Measurements from ENCODE around the gene COMT. TPM values are rescaled to one million over a fixed set of nuclear protein-coding genes. Genes with fewer than 3 reads are reported as not detected.

The COMT gene
- total and polyA plus RNA-seq, 4 experiments from 2014 or later = 36.8 to 93.9 (median 66.1) TPM

GRCh38 chr22:19897726-19898125 lies 43.8 kb upstream of the COMT start:
- no peak overlapping the region for H3K27ac Mint-ChIP-seq
- POLR2A ChIA-PET (ENCODE audit: partially characterized antibody) = interaction anchor here (1.8 to 2.6 kb wide), 2 partner anchors 11 to 42 kb away, joined by 6 to 8 read pairs; no protein-coding TSS in a partner anchor
- Histone ChIP-seq H3K36me3 (ENCODE audit: insufficient read depth, low read length) (no peaks in the 10 kb centered on the region), H3K4me3 (ENCODE audit: low read length in 2 of 2) (no peak overlapping the region), H3K9me3 (ENCODE audit: control insufficient read depth in 1 of 2, low read length in 2 of 2) (no peaks in the 10 kb centered on the region), H3K27me3 (ENCODE audit: insufficient read depth, low read length) (no peaks in the 10 kb centered on the region), H3K4me1 (ENCODE audit: insufficient read depth, low read length) (peaks cover 28% of the 10 kb centered on the region), H3K27ac (ENCODE audit: low read depth, low read length) (no peak overlapping the region)
- no peaks in the 10 kb centered on the region for H3K27me3 Mint-ChIP-seq
- H3K4me1 Mint-ChIP-seq = peaks cover 9 to 44% (median 14%) of the 10 kb centered on the region in 4 donors
- H3K9me3 Mint-ChIP-seq = no peaks in the 10 kb centered on the region
- DNase-seq = no peak
- no peak overlapping the region for H3K4me3 Mint-ChIP-seq
- intact Hi-C loops (cut with micrococcal nuclease) = no loop called here
- H3K36me3 Mint-ChIP-seq = peaks cover 10 to 11% of the 10 kb centered on the region in 2 donors
- CTCF ChIA-PET (ENCODE audit: partially characterized antibody) = interaction anchor here (1.0 to 2.5 kb wide), 6 partner anchors 13 to 167 kb away, joined by 5 to 11 read pairs (median 6); no protein-coding TSS in a partner anchor

- H3K9me3 Mint-ChIP-seq = no peaks in the 10 kb centered on the region
- Histone ChIP-seq H3K27me3 (ENCODE audit: insufficient read depth, low read length) (no peaks in the 10 kb centered on the region), H3K36me3 (ENCODE audit: insufficient read depth, low read length) (no peaks in the 10 kb centered on the region), H3K27ac (ENCODE audit: low read depth, low read length) (no peak overlapping the region), H3K4me1 (ENCODE audit: insufficient read depth, low read length) (peaks cover 24% of the 10 kb centered on the region), H3K4me3 (ENCODE audit: low read length in 2 of 2) (no peak overlapping the region), H3K9me3 (ENCODE audit: control insufficient read depth in 1 of 2, low read length in 2 of 2) (no peaks in the 10 kb centered on the region)
- POLR2A ChIA-PET (ENCODE audit: partially characterized antibody) = interaction anchor here (2.6 kb wide), 1 partner anchor 43 kb away, joined by 8 read pairs; no protein-coding TSS in a partner anchor
- H3K36me3 Mint-ChIP-seq = peaks cover 10 to 11% of the 10 kb centered on the region in 2 donors
- no peaks in the 10 kb centered on the region for H3K27me3 Mint-ChIP-seq
- intact Hi-C loops (cut with micrococcal nuclease) = no loop called here
- no peak overlapping the region for H3K4me3 Mint-ChIP-seq
- no peak overlapping the region for H3K27ac Mint-ChIP-seq
- DNase-seq = no peak
- CTCF ChIA-PET (ENCODE audit: partially characterized antibody) = interaction anchor here (1.0 to 2.5 kb wide), 3 partner anchors 13 to 168 kb away, joined by 3 to 11 read pairs (median 6); no protein-coding TSS in a partner anchor
- H3K4me1 Mint-ChIP-seq = peaks cover 8 to 40% (median 10%) of the 10 kb centered on the region in 4 donors
These were observed 43.4 kb upstream of the COMT start for GRCh38 chr22:19898145-19898544.

DNA sequence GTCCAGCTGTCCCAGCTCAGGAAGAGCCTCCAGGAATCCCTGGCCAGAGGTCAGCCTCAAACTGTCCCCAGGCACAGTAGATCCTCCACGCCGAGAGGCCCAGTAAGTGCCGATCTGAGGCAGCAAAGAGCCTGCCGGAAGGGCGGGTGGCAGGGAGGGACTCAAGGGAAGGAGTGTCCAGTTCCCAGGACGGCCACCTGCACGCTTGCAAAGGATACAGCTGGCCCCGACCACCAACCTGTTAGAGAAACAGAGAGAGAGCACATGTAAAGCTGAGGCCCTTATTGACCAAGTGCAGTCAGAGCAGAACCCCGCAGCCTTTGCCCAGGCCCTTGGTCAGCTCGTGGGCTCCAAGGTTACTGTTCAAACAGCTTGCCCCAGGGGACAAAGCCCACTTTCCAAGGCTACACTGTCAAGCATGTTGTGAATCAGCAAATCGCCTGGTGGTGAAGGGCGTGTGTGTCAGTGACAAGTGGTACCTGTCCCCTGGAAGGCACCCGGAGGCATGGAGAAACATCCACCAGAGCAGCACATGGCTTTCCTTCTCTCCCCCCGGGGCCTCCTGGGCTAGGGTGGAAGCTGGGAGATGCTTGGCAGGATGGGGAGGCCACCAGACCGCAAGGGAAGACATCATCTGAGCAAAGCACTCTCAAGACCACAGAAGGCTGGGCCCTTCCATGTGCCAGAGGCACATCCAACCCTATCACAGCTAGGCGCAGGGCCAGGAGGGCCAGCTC lies 42.6 kb upstream of the COMT start:
- Mint-ChIP-seq H3K4me1 (peaks cover 3 to 32% (median 6%) of the 10 kb centered on the region in 4 donors), H3K36me3 (peaks cover 9 to 10% of the 10 kb centered on the region in 2 donors), H3K4me3 (no peak overlapping the region), H3K9me3 (no peaks in the 10 kb centered on the region), H3K27me3 (no peaks in the 10 kb centered on the region), H3K27ac (peak overlapping the region in 3 of 7 donors; percentile 17 to 64 (median 52))
- no peak for DNase-seq
- Histone ChIP-seq H3K4me1 (ENCODE audit: insufficient read depth, low read length) (peaks cover 15% of the 10 kb centered on the region), H3K36me3 (ENCODE audit: insufficient read depth, low read length) (no peaks in the 10 kb centered on the region), H3K27ac (ENCODE audit: low read depth, low read length) (no peak overlapping the region), H3K4me3 (ENCODE audit: low read length in 2 of 2) (no peak overlapping the region), H3K9me3 (ENCODE audit: control insufficient read depth in 1 of 2, low read length in 2 of 2) (no peaks in the 10 kb centered on the region), H3K27me3 (ENCODE audit: insufficient read depth, low read length) (no peaks in the 10 kb centered on the region)
- intact Hi-C loops (cut with micrococcal nuclease) = no loop called here
- ChIA-PET POLR2A (ENCODE audit: partially characterized antibody) (no interaction called here), CTCF (ENCODE audit: partially characterized antibody) (interaction anchor here (1.0 to 1.3 kb wide), 2 partner anchors 49 to 169 kb away, joined by 3 to 6 read pairs; no protein-coding TSS in a partner anchor)

DNA sequence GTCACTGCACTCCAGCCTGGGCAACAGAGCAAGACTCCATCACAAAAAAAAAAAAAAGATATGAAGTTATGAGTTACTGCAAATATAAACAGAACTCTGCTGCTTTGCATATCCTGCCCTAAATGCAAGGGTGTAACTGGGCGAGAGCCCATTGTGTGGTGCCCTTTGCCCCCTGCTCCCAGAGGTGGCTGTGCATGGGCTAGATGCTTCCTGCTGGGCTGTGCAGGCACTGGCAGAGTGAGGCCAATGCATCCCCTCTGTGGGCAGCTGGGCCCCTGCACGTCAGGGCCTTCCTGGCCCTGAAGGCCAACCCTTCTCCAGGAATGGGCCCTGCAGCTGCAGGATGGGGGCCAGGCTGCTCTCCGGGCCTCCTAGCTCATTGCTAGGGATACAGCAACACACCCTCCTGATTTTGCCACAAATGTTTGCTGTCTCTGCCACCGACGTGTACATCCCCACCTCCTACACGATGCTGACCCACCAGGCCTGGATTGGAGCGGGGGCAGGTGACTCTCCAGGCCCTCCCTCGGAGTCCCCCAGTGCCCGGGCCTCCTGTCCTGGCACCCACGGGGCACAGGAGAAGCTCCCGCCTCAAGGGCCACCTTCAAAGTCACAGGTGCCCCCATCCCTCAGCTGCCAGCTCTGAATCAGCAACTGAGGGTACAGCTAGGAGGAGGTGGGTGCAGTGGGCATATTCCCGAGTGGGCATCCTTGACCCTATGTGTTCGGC lies 40.7 kb upstream of the COMT start:
- Histone ChIP-seq H3K9me3 (ENCODE audit: control insufficient read depth in 1 of 2, low read length in 2 of 2) (no peaks in the 10 kb centered on the region), H3K36me3 (ENCODE audit: insufficient read depth, low read length) (no peaks in the 10 kb centered on the region), H3K27ac (ENCODE audit: low read depth, low read length) (no peak overlapping the region), H3K4me1 (ENCODE audit: insufficient read depth, low read length) (peaks cover 7% of the 10 kb centered on the region), H3K4me3 (ENCODE audit: low read length in 2 of 2) (no peak overlapping the region), H3K27me3 (ENCODE audit: insufficient read depth, low read length) (no peaks in the 10 kb centered on the region)
- H3K36me3 Mint-ChIP-seq = peaks cover 7 to 9% of the 10 kb centered on the region in 2 donors
- peaks cover 0 to 14% (median 1%) of the 10 kb centered on the region in 4 donors for H3K4me1 Mint-ChIP-seq
- no peaks in the 10 kb centered on the region for H3K9me3 Mint-ChIP-seq
- no peak overlapping the region for H3K4me3 Mint-ChIP-seq
- ChIA-PET POLR2A (ENCODE audit: partially characterized antibody) (interaction anchor here (2.9 kb wide), 1 partner anchor 9 kb away, joined by 13 read pairs; no protein-coding TSS in a partner anchor), CTCF (ENCODE audit: partially characterized antibody) (interaction anchor here (6.5 kb wide), 1 partner anchor 170 kb away, joined by 34 read pairs; no protein-coding TSS in a partner anchor)
- H3K27me3 Mint-ChIP-seq = no peaks in the 10 kb centered on the region
- DNase-seq = no peak
- no peak overlapping the region for H3K27ac Mint-ChIP-seq
- intact Hi-C loops (cut with micrococcal nuclease) = no loop called here

GRCh38 chr22:19901577-19902244 lies 39.9 kb upstream of the COMT start:
- ChIA-PET POLR2A (ENCODE audit: partially characterized antibody) (interaction anchor here (2.9 kb wide), 1 partner anchor 10 kb away, joined by 13 read pairs; no protein-coding TSS in a partner anchor), CTCF (ENCODE audit: partially characterized antibody) (interaction anchor here (6.5 kb wide), 1 partner anchor 171 kb away, joined by 34 read pairs; no protein-coding TSS in a partner anchor)
- Histone ChIP-seq H3K36me3 (ENCODE audit: insufficient read depth, low read length) (no peaks in the 10 kb centered on the region), H3K27me3 (ENCODE audit: insufficient read depth, low read length) (no peaks in the 10 kb centered on the region), H3K27ac (ENCODE audit: low read depth, low read length) (no peak overlapping the region), H3K9me3 (ENCODE audit: control insufficient read depth in 1 of 2, low read length in 2 of 2) (no peaks in the 10 kb centered on the region), H3K4me1 (ENCODE audit: insufficient read depth, low read length) (peaks cover 1% of the 10 kb centered on the region), H3K4me3 (ENCODE audit: low read length in 2 of 2) (no peak overlapping the region)
- no peak overlapping the region for H3K27ac Mint-ChIP-seq
- no peaks in the 10 kb centered on the region for H3K27me3 Mint-ChIP-seq
- H3K9me3 Mint-ChIP-seq = no peaks in the 10 kb centered on the region
- intact Hi-C loops (cut with micrococcal nuclease) = no loop called here
- DNase-seq = no peak
- no peak overlapping the region for H3K4me3 Mint-ChIP-seq
- H3K4me1 Mint-ChIP-seq = peaks cover 0 to 8% (median 1%) of the 10 kb centered on the region in 4 donors
- H3K36me3 Mint-ChIP-seq = peaks cover 10 to 14% of the 10 kb centered on the region in 2 donors

DNA sequence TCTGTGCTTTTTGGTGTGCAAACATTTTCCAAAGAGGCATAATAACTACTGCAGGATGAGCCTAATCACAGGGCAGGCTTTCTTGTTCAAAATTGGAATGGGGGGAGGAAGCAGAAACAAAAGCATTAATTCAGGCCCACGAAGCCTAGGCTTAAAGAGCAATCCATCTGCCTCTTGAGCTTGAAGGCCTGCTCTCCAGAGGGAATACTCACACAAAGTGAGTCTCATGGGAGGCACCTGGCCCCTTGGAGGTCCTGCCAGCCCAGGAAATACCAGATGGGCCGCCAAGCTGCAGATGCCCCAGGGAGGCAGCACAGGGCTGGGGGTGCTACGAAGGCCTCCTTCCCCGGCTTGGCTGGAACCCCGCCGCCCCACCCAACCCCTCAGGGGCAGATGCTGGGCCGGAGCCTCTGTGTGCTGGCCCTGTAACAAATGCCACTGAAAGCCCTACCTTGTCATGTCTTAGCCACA lies 39.3 kb upstream of the COMT start:
- Histone ChIP-seq H3K9me3 (ENCODE audit: control insufficient read depth in 1 of 2, low read length in 2 of 2) (no peaks in the 10 kb centered on the region), H3K27me3 (ENCODE audit: insufficient read depth, low read length) (no peaks in the 10 kb centered on the region), H3K36me3 (ENCODE audit: insufficient read depth, low read length) (no peaks in the 10 kb centered on the region), H3K4me3 (ENCODE audit: low read length in 2 of 2) (no peak overlapping the region), H3K4me1 (ENCODE audit: insufficient read depth, low read length) (no peaks in the 10 kb centered on the region), H3K27ac (ENCODE audit: low read depth, low read length) (no peak overlapping the region)
- no peak overlapping the region for H3K4me3 Mint-ChIP-seq
- H3K27ac Mint-ChIP-seq = no peak overlapping the region
- peaks cover 0 to 2% (median under 1%) of the 10 kb centered on the region in 4 donors for H3K4me1 Mint-ChIP-seq
- H3K27me3 Mint-ChIP-seq = no peaks in the 10 kb centered on the region
- POLR2A ChIA-PET (ENCODE audit: partially characterized antibody) = interaction anchor here (2.9 kb wide), 1 partner anchor 11 kb away, joined by 13 read pairs; no protein-coding TSS in a partner anchor
- no peaks in the 10 kb centered on the region for H3K9me3 Mint-ChIP-seq
- CTCF ChIA-PET (ENCODE audit: partially characterized antibody) = interaction anchor here (6.5 kb wide), 1 partner anchor 172 kb away, joined by 34 read pairs; no protein-coding TSS in a partner anchor
- no peak for DNase-seq
- H3K36me3 Mint-ChIP-seq = peaks cover 10 to 13% of the 10 kb centered on the region in 2 donors
- intact Hi-C loops (cut with micrococcal nuclease) = no loop called here

All from CD4-positive, alpha-beta memory T cell (primary cell).